HL-60 (cell line): ENCODE measurements around the gene JMJD1C.

ENCODE experiments used
- POLR2AphosphoS5 ChIP-seq: IDR thresholded peaks from 2 replicates; pipeline ENCODE4 v1.6.1; 2012; ENCODE audit warnings: low read depth
- TF ChIP-seq, protein P1 (sequence below): IDR thresholded peaks from one replicate; pipeline ENCODE4 v1.5.1; 2011; ENCODE audit warnings: low read length, control low read depth, inconsistent platforms; ENCODE audit not compliant: insufficient read depth

DNA sequence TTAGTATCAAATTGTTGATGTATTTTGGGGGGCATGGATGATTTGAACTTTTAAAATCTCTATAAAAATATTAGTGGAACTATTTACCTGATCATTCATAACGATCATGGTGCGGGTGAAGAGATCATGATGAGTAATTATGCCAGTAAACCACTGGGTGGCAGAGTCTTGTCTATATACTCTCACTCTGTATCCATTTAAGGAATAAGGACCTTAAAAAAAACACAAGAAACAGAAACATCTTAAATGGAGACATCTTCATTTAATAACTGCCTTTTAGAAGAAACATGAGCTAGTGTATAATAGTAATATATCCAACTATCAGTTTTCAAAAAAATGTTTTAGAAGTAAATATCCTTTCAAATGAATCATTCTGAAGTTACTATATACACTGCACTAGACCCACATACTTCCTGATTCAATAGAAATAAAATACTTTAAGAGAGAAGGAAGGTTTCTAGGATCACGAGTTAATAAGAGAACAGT, 248.6 kb downstream of the JMJD1C start:
- TF ChIP-seq, protein P1, sequence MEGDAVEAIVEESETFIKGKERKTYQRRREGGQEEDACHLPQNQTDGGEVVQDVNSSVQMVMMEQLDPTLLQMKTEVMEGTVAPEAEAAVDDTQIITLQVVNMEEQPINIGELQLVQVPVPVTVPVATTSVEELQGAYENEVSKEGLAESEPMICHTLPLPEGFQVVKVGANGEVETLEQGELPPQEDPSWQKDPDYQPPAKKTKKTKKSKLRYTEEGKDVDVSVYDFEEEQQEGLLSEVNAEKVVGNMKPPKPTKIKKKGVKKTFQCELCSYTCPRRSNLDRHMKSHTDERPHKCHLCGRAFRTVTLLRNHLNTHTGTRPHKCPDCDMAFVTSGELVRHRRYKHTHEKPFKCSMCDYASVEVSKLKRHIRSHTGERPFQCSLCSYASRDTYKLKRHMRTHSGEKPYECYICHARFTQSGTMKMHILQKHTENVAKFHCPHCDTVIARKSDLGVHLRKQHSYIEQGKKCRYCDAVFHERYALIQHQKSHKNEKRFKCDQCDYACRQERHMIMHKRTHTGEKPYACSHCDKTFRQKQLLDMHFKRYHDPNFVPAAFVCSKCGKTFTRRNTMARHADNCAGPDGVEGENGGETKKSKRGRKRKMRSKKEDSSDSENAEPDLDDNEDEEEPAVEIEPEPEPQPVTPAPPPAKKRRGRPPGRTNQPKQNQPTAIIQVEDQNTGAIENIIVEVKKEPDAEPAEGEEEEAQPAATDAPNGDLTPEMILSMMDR, result peak; percentile 40
- no peak for TF ChIP-seq POLR2AphosphoS5
